Stimulated activated CD4-positive, alpha-beta T cell treated with anti-CD3 and anti-CD28 coated beads, Interleukin-2, amount 100 ng/mL, for 48 hours (primary cell): ENCODE data around the gene FAM78B.

Experiments used
- DNase-seq, 2 donors: peaks; one replicate each; pipeline ENCODE4 v3.0.0-alpha.2; 2020

FAM78B gene

DNA sequence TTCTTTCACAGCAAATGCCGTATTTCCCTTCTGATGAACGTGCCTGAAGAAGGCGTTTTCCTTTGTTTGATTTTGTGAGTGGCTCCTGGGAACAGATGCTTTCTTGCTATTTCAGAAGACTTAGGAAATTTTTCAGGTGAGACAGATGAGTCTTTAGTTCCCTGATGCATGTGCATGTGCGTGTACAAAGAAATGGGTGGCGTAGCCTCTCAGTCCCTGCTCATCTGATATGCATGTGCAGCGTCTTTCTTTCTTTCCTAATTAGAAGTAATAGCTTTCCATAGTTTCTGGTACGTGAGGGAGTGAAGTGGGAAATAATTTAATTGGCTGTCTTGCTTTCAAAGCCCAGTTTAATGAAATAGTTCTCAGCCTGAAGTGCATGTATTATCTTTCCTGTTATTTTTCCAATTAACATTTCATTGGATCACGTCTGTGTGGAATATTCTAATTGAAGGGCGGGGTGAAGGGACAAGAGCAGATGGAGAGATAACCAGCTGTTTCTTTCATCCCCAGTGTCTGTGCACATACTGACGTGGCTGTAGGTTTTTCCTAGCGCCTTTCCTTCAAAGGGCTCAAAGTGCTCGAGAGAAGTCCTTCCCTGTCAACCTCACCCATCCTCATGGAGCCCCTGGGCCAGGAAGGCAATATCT lies 104.3 kb downstream of the FAM78B start:
- no peak for DNase-seq

- DNase-seq, result no peak
These were observed 109.2 kb downstream of the FAM78B start for GRCh38 chr1:166057650-166058049.

- no peak for DNase-seq
These were observed 113.4 kb downstream of the FAM78B start for GRCh38 chr1:166053395-166053794.

DNA sequence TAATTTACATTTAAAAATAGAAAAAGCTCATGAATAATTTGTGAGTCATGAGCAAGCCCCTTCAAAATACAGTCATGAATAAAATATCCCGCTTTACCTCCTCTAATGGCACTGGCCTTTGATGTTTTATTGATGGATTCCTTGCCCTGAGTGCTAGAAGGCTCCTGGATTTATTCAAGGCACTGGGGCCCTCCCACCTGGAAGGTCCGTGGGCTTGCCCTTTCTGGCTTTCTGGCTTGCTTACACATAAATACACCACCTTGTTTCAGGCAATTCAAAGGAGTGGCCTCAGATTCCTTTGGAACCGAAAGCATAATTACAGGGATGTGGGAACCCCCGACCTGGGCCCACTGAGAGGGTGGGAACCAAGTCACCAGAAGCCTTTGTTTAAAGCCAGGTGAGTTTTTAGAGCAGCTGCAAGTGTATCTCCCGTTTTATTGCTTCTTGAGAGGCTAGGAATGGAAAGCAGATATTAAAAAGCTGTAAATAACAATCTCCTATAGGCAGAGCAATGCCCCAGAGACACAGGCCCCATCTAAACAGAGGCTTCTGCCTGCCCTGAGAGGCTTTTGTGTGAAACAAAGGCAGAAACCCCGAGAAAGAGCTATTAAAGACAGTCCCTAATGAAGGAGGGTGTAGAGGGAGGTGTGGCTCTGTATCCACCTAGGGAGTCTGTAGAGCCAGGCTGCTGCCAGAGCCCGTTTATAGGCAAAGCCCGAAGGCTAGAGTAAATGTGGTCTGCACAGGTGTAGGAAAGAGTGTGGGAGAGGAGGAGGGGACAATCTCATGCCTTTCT lies 126.4 kb downstream of the FAM78B start:
- DNase-seq, result no peak

DNA sequence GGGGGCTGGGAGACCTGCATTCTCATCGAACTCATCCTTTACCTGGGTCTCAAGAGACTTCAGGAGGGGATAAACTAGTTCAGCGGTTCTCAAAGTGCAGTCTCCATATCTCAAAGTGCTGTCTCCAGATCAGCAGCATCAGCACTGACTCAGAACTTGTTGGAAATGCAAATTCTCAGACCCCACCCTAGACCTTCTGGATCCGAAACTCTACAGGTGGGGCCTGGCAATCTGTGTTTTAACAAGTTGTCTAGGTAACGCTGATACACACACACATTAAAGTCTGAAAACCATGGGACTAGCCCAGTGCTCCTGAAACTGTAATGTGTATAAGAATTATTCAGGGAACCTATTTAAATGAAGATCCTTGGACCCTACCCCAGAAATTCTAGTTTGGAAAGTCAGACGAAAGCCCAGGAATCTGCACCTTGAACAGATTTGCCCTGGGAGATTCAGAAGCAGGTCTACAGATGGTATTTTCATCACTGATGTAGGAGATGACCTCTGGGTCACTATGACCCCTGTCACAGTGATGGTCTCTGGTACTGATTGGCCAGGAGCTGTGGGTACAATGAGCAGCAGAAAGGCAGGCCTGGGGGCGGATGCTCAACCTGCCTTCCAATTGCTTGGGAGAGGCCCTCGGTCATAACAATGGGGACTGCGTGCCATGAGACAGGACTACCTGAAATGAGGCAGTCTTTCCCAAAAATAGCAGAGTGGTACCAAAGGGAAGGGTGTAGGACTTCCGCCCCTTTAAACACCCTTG lies 127.2 kb downstream of the FAM78B start:
- no peak for DNase-seq

GRCh38 chr1:166036092-166036491 lies 130.7 kb downstream of the FAM78B start:
- DNase-seq, result no peak

GRCh38 chr1:166032572-166033371 lies 134.0 kb downstream of the FAM78B start:
- no peak for DNase-seq

DNA sequence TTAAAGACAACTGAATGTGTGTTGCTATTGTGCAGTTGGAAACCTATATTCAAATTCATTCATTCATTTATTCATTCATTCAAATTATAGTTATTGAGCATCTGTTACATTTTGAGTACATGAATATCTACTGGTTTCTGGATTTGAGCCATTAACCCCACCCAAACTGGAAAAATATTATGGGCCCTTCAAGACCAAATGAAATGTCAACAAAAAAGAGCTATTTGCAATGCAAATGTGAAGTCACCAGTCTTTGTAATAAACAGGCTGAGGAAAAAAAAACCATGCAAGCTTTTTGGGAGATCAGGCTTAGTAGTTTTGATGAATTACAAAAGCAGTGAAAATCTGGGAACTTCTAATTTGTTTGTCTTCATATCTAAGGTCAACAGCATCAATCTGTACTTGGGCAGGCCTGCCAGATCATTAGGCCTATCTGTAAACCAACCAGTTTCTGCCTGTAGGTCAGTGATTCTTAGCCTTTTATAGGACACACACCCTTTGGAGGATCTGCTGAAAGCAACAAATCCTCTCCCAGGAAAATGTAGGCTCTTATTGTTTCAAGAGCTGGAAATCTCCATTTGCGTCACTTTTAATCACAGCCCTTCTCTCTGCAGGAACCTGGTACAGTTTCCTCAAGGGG lies 134.7 kb downstream of the FAM78B start:
- no peak for DNase-seq

- DNase-seq, result no peak
These were observed 137.4 kb downstream of the FAM78B start for GRCh38 chr1:166029196-166029945.

GRCh38 chr1:166026555-166026954 lies 140.2 kb downstream of the FAM78B start:
- no peak for DNase-seq

- no peak for DNase-seq
These were observed 140.7 kb downstream of the FAM78B start for GRCh38 chr1:166026143-166026542.

- no peak for DNase-seq
These were observed 146.6 kb downstream of the FAM78B start for GRCh38 chr1:166020210-166020609.
